Subcutaneous preadipocyte (primary cell): ENCODE data around the gene HERC5. TPM values are rescaled to one million over a fixed set of nuclear protein-coding genes. Genes with fewer than 3 reads are reported as not detected.

ENCODE experiments used
- total RNA-seq: library from RNA; depleted of rRNA; stranded (reverse); fragments of >200 nt; gene quantifications from 2 replicates; pipeline ENCODE4 v1.2.3, GENCODE V29; 2012

Gene HERC5
- 0.73 and 1.4 TPM in 2 replicates for total RNA-seq

DNA sequence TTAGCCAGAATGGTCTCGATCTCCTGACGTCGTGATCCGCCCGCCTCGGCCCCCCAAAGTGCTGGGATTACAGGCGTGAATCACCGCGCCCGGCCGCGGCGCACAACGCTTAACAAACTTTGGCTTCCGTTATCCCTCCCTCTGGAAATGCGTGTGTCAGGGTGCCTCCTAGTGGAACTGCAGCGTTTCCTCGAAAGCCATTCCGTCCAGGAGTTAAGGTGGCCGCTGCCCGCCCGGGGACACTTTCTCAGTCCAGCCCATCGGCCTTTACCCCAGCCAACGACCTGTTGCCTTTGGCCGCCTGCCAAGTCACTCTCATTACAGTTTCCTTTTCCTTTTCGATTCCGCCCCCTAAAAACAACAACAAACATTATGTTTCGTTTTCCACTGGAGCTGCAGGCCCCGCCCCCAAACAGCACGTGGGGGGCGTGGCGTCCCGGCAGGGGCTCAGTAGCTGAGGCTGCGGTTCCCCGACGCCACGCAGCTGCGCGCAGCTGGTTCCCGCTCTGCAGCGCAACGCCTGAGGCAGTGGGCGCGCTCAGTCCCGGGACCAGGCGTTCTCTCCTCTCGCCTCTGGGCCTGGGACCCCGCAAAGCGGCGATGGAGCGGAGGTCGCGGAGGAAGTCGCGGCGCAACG lies at the start of gene HERC5:
Gene HERC5 (plus strand): TSS at position 450 of the 637 bp plus-strand sequence. CDS start 151 bp downstream, at position 601.

DNA sequence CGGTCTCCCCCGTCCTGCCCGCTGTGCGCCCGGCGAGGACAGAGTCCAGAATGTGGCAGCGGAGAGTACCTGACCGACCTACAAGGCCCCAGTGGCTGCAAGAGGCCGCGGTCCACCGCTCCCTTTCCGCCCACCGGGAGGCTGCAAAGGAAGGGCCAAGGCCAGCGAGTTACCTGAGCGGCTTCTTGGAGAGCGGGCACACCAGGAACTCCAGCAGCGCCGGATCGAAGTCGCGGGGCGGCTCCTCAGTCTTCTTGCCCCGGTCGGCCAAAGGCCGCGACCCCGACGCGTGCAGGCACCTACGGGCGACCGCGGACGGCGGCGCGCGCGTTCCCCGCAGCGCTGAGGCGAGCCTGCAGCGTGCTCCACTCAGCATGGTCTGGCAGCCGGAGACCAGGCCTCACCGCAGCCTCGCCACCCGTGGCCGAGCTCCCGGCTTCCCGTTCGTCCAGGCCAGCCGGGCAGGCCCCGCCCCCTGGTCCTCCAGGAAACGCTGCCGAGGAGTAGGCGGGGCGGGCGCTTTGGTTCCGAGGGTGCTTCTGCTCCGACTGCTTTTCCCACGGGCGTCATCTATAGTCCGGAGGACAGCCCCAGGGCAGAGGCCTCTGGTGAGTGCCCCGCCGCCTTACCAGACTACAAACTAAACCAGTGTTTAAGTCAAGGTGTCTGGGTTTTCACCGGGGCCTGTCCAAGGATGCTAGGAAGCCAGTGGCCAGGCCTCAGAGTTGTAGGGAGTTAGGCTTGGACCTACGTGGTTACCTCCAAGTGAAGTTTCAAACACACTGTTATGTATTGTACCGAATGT lies 66.6 kb downstream of the HERC5 start, which contains the start of gene PYURF:
Gene PYURF (minus strand): TSS at position 452 of the 805 bp plus-strand sequence. CDS start 76 bp downstream, at position 376.

Other genes with a start within 250 kb of the HERC5 start
- gene PPM1K, start 172.6 kb upstream of the HERC5 start, total RNA-seq = 11.0 and 16.2 TPM in 2 replicates
- 2.9 and 4.3 TPM in 2 replicates for gene HERC6, start 78.3 kb upstream of the HERC5 start, total RNA-seq
- gene PYURF, start 66.7 kb downstream of the HERC5 start, total RNA-seq = 60.2 and 61.4 TPM in 2 replicates
- gene HERC3, start 135.4 kb downstream of the HERC5 start, total RNA-seq = 19.5 and 25.0 TPM in 2 replicates
- 4.8 and 7.2 TPM in 2 replicates for gene NAP1L5, start 240.7 kb downstream of the HERC5 start, total RNA-seq